Stimulated activated CD4-positive, alpha-beta T cell treated with anti-CD3 and anti-CD28 coated beads, TNF-alpha, amount 100 ng/mL, for 48 hours (primary cell): Measurements from ENCODE around the gene ZNF410.
"Not testable (repeated sequence)": the region's sequence is repeated elsewhere in the genome, so short reads cannot be mapped to it uniquely, and the experiment has no call there.

Experiments used
- DNase-seq, 3 donors: peaks; one replicate each; pipeline ENCODE4 v3.0.0-alpha.2; 2020; ENCODE audit warnings: low read depth in 3 of 3

Gene ZNF410, protein sequence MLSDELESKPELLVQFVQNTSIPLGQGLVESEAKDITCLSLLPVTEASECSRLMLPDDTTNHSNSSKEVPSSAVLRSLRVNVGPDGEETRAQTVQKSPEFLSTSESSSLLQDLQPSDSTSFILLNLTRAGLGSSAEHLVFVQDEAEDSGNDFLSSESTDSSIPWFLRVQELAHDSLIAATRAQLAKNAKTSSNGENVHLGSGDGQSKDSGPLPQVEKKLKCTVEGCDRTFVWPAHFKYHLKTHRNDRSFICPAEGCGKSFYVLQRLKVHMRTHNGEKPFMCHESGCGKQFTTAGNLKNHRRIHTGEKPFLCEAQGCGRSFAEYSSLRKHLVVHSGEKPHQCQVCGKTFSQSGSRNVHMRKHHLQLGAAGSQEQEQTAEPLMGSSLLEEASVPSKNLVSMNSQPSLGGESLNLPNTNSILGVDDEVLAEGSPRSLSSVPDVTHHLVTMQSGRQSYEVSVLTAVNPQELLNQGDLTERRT

DNA sequence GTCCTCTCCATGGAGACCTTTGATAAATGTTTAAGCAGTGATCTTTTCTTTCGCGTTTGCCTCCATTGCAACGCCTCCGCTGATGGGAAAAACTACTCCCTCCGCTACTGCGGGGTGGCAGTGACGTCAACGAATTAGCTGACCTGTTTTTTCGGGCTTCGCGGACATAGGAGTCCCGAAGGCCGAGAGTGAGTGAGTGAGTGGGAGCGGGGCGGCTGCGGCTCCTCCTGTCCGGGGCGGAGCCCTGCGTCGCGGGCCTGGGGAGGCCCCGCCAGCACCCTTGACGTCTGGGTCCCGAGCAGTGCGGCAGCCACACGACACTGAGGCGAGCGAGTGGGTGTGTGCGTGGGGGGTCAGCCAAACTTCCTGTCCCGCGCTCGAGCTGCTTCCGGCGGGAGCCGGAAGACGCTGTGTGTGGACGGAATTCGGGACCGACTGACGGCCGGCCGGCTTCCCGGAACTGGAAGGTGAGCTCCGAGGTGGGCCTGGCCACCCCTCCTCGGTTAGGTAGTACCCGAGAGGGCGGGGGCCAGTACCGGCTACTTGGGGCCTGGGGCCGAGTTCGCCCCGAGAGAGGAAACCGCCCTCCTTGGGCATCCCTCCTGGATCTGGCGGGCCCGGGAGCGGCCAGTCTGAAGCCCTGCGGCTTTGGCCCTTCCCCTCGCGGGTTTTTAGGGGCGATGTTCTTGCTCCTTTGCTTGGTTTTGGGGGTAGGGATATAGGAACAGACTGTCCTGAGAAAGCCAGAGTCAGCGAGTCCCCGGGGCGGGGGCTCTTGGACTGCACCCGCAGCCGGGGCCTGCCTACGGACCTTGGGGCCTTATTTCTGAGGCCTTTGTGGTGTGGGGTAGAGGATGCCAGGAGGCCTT is at the start of gene ZNF410:
Gene ZNF410, plus strand, starts transcription at position 411 of the 869 bp plus-strand sequence. CDS start 5,317 bp downstream, outside the sequence.
- peak; percentile 88 to 92 (median 90) for DNase-seq

- DNase-seq = not testable (repeated sequence)
These were observed 48.2 kb upstream of the ZNF410 start for GRCh38 chr14:73838293-73839034.

GRCh38 chr14:73842201-73842600 is 44.5 kb upstream of the ZNF410 start:
- no peak for DNase-seq

DNA sequence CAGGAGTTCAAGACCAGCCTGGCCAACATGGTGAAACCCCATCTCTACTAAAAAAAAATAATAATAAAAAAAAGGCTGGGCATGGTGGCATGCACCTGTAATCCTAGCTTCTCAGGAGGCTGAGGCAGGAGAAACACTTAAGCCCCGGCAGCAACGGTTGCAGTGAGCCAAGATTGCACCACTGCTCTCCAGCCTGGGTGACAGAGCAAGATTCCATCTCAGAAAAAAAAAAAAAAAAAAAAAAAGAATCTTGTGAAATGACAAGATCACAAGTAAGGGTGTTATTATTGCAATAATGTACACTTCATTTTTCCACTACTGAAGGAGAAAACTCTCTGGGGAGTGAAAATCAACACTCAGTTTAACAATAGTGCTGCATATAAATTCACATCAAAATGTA is 43.8 kb upstream of the ZNF410 start:
- DNase-seq = no peak

DNA sequence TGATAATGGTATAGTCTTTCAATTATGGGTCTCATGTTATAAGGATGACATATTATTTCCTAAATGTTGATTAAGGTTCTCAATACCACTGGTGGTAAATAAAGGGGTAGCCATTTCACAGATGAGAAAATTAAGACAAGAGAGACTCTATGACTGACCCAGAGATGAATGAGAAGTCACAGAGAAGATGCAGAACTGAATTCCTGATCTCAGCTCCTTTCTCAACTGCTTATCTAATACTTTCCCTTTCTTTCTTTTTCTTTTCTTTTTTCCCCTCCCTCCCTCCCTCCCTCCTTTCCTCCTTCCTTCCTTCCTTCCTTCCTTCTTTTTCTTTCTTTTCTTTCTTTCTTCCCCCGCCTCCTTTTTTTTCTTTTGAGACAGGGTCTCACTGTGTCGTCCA is 43.4 kb upstream of the ZNF410 start:
- no peak for DNase-seq

DNA sequence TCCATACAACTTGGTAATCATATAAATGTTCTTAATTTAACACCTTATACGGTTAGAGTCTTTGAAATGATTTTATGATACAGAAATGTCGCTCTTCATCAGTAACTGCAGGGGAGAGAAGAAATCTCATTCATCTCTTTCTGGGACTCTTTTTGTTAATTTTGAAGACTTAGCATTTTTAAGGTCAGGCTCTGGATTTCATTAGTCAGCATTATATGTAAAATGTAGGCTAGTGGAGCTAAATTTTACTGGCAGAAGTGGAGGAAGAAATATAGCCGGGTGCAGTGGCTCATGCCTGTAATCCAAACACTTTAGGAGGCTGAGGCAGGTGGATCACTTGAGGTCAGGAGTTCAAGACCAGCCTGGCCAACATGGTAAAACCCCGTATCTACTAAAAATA is 39.7 kb upstream of the ZNF410 start:
- DNase-seq = no peak

GRCh38 chr14:73851000-73851399 is 35.7 kb upstream of the ZNF410 start:
- DNase-seq = no peak

GRCh38 chr14:73851567-73852382 is 34.9 kb upstream of the ZNF410 start, which contains the start of gene PTGR2:
PTGR2 (plus strand) TSS chr14:73851831; CDS start chr14:73858863, 7,032 bp downstream.
- DNase-seq = peak; percentile 83 to 88 (median 84)

DNA sequence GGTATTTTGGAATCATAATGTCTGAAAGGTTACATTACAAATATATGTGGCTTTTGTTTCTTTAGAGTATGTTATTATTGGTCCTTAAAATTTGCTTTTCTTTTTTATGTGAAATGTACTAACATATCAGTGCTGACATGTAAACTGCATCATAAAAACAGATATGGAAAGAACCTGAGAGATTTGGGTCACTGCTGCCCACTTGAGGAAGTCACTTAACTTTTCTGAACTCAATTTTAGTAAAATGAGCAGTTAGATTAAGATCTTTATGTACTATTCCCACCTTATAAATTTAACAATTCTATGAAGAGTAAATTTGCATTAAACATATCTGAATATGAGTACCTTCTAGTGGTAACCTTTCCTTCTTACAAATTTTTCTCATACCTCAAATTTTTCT is 27.5 kb upstream of the ZNF410 start:
- no peak for DNase-seq

DNA sequence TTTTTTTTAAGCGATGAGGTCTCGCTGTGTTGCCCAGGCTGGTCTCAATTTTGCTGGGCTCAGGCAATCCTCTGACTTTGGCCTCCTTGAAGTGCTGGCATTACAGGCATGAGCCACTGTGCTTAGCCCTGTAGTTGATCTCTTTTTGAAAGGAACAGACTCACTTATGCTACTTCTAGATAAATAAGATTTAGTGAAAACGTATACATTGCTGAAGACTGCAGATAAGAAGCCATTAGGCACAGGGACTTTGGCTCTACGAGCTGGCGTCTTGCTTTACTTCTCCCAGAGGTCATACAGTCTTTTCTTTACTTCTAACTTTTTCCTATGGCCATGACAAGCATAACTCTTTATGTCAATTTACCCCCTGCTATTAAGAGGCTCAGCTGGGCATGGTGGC is 25.6 kb upstream of the ZNF410 start:
- no peak for DNase-seq

GRCh38 chr14:73862480-73862879 is 24.2 kb upstream of the ZNF410 start:
- no peak for DNase-seq

- DNase-seq = no peak
These were observed 23.4 kb upstream of the ZNF410 start for GRCh38 chr14:73863209-73863608.

DNA sequence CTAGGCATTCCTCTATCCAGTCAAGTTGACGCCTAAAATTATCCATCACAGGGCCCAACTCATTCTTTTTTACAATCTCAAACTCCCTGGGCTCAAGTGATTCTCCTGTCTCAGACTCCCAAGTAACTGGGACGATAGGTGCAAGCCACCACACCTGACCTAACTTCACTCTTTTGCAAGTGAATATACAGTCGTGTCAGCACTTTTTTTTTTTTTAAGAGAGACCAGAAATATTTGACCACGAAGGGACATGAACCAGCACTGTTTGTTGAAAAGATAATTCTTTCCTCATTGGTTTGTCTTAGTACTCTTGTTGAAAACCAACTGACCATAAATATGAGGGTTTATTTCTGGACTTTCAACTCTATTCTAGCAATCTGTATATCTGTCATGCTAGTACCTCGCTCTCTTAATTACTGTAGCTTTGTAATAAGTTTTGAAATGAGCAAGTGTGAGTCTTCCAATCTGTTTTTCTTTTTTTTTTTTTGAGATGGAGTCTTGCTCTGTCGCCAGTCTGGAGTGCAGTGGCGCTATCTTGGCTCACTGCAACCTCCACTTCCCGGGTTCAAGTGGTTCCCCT is 21.0 kb upstream of the ZNF410 start:
- DNase-seq = no peak

DNA sequence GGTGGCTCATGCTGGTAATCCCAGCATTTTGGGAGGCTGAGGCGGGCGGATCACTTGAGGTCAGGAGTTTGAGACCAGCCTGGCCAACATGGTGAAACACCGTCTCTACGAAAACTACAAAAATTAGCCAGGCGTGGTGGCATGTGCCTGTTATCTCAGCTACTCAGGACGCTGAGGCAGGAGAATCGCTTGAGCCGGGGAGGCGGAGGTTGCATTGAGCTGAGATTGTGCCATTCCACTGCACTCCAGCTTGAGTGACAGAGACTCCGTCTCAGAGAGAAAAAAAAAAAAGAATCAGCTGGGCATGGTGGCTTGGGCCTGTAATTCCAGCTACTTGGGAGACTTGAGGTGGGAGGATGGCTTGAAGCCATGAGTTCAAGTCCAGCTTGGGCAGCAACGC is 16.9 kb upstream of the ZNF410 start:
- DNase-seq = not testable (repeated sequence)

GRCh38 chr14:73870525-73871235 is 16.0 kb upstream of the ZNF410 start:
- DNase-seq = no peak

- no peak for DNase-seq
These were observed 13.0 kb upstream of the ZNF410 start for GRCh38 chr14:73873660-73874059.

GRCh38 chr14:73877790-73878189 is 8.9 kb upstream of the ZNF410 start:
- DNase-seq = no peak

DNA sequence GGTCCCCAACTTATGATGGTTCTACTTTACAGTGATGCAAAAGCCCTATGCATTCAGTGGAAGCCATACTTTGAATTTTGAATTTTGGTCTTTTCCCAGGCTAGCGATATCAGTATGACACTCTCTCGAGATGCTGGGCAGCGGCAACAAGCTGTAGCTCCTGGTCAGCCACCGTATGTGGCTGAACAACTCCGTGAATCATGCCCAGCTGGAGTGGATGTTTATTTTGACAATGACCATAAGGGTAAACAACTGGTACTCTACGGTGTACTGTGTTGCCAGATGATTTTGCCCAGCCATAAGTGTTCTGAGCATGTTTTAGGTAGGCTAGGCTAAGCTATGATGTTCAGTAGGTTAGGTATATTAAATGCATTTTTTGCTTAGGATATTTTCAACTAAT is 8.2 kb upstream of the ZNF410 start:
- no peak for DNase-seq

DNA sequence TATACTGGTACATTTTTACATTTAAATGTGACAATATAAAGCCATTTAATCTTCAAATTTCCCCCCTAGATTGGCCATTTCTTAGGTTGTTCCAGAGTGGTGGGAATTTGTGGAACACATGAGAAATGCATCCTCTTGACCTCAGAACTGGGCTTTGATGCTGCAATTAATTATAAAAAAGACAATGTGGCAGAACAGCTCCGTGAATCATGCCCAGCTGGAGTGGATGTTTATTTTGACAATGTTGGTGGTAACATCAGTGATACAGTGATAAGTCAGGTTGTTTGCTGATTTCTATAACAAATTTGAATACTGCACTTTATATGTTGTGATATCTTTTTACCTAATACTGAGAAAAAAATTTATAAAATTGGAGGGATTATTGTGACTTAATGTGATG is 7.6 kb upstream of the ZNF410 start:
- no peak for DNase-seq
